ENCODE results near the gene TXNL4A.

DNA sequence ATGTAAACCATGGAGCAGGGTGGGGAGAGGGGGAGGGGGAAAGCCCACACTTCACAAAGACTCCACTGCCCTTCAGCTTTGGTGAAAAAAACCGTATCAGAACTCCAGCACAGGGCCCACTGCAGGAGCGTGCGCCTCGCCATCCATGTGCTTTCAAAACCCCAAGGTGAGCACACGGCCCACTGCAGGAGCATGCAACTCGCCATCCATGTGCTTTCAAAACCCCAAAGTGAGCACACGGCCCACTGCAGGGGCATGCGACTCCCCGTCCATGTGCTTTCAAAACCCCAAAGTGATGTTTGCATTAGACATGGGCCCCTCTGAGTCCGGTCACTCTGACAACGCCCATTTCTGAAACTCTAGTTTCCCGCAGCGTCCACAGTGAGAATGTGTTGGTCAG lies 7.8 kb downstream of the TXNL4A start:
- TF ChIP-seq EZH2phosphoT487 (IDR thresholded peaks at IDR 0.05) (no peak), EZH2 (IDR thresholded peaks at IDR 0.05) (no peak)
- TF ChIP-seq, protein P1, sequence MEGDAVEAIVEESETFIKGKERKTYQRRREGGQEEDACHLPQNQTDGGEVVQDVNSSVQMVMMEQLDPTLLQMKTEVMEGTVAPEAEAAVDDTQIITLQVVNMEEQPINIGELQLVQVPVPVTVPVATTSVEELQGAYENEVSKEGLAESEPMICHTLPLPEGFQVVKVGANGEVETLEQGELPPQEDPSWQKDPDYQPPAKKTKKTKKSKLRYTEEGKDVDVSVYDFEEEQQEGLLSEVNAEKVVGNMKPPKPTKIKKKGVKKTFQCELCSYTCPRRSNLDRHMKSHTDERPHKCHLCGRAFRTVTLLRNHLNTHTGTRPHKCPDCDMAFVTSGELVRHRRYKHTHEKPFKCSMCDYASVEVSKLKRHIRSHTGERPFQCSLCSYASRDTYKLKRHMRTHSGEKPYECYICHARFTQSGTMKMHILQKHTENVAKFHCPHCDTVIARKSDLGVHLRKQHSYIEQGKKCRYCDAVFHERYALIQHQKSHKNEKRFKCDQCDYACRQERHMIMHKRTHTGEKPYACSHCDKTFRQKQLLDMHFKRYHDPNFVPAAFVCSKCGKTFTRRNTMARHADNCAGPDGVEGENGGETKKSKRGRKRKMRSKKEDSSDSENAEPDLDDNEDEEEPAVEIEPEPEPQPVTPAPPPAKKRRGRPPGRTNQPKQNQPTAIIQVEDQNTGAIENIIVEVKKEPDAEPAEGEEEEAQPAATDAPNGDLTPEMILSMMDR (IDR thresholded peaks at IDR 0.05) = no peak
